Neural cell (in vitro differentiated cells): Measurements from ENCODE around the gene ADAMTS2.

Experiments
- CTCF ChIP-seq: fragments of 450-650 bp; IDR thresholded peaks from 2 replicates; pipeline ENCODE4 v1.5.1; 2014; ENCODE audit warnings: antibody characterized with exemption, mild to moderate bottlenecking, moderate library complexity; ENCODE audit not compliant: poor library complexity, severe bottlenecking
- REST ChIP-seq: IDR thresholded peaks from 2 replicates; pipeline ENCODE4 v1.6.1; 2012; ENCODE audit warnings: borderline replicate concordance
- SMC3 ChIP-seq: fragments of 450-650 bp; conservative IDR thresholded peaks from 2 replicates; pipeline ENCODE4 v1.6.1; 2014; ENCODE audit warnings: antibody characterized with exemption, mild to moderate bottlenecking, moderate library complexity; ENCODE audit not compliant: poor library complexity

GRCh38 chr5:179373101-179373934 lies 28.1 kb upstream of the ADAMTS2 start:
- TF ChIP-seq CTCF (no peak), SMC3 (no peak), REST (no peak)
